Sigmoid colon (tissue), 7 donors: ENCODE results near the gene OSTC. TPM values are rescaled to one million over a fixed set of nuclear protein-coding genes. Genes with fewer than 3 reads are reported as not detected.

Source experiments
- DNase-seq: peaks from one replicate; pipeline ENCODE4 v3.0.0-alpha.2; 2019
- H3K27ac ChIP-seq, 4 donors: fragments of 200-600 bp; sonication (generic); one replicate each; pipeline ENCODE4 v1.5.1; 2016 to 2019; ENCODE audit warnings: mild to moderate bottlenecking in 1 of 4
- H3K27me3 ChIP-seq, 3 donors: fragments of 200-600 bp; sonication (generic); one replicate each; pipeline ENCODE4 v1.5.1; 2019; ENCODE audit warnings: mild to moderate bottlenecking in 1 of 3
- H3K36me3 ChIP-seq, 4 donors: fragments of 200-600 bp; sonication (generic); one replicate each; pipeline ENCODE4 v1.5.1; 2016 to 2019
- H3K4me1 ChIP-seq, 4 donors: fragments of 200-600 bp; sonication (generic); one replicate each; pipeline ENCODE4 v1.5.1; 2017 to 2019
- H3K4me3 ChIP-seq, 4 donors: fragments of 200-600 bp; sonication (generic); one replicate each; pipeline ENCODE4 v1.5.1; 2017 to 2019; ENCODE audit warnings: mild to moderate bottlenecking in 2 of 4, moderate library complexity in 1 of 4
- H3K9me3 ChIP-seq, 4 donors: fragments of 200-600 bp in 3 of 4; sonication (generic) in 3 of 4; one replicate each; pipeline versions ENCODE4 v1.5.1 to v1.6.1; 2013 to 2019
- EP300 ChIP-seq, 4 donors: sonication (generic); formaldehyde crosslinking; IDR thresholded peaks; one replicate each; pipeline ENCODE4 v1.6.1; 2017; ENCODE audit warnings: antibody characterized with exemption in 4 of 4
- POLR2A ChIP-seq, 2 donors: fragments of 450-650 bp; IDR thresholded peaks; one replicate each; pipeline ENCODE4 v1.6.1; 2016; ENCODE audit warnings: antibody characterized with exemption in 2 of 2, mild to moderate bottlenecking in 2 of 2, moderate library complexity in 2 of 2
- POLR2AphosphoS5 ChIP-seq, 4 donors: sonication (generic); formaldehyde crosslinking; IDR thresholded peaks; one replicate each; pipeline ENCODE4 v1.6.1; 2017; ENCODE audit warnings: antibody characterized with exemption in 4 of 4
- WGBS, 2 donors: extraction: QIAGEN DNeasy Blood & Tissue Kit; methylation state at CpG; one replicate each; pipeline ENCODE4 v1.1.7; 2013; 5-methylcytosine and 5-hydroxymethylcytosine counted together
- intact Hi-C: fragments of 100-400 bp; cut with DNase I; formaldehyde crosslinking; loops from one replicate; pipeline ENCODE4 v1.15.1; 2023
- polyA plus RNA-seq, 3 donors: library from polyadenylated mRNA; stranded (reverse); fragments of 200-250 nt; gene quantifications; one replicate each; pipeline ENCODE4 v1.2.3, GENCODE V29; 2013
- total RNA-seq, 4 donors: library from RNA; depleted of rRNA; stranded (reverse); fragments of >200 nt; gene quantifications; one replicate each; pipeline ENCODE4 v1.1.0, GENCODE V29; 2016
- TF ChIP-seq, protein P1 (sequence below), 4 experiments: fragments of 450-650 bp in 3 of 4; fragments of 200-600 bp in 1 of 4; IDR thresholded peaks; one replicate each; pipeline ENCODE4 v1.5.1; 2016 to 2019; ENCODE audit warnings: antibody characterized with exemption in 4 of 4, mild to moderate bottlenecking in 3 of 4, moderate library complexity in 2 of 4
- donor health status: healthy with polysubstance abuse.
- donor health status: Bipolar disorder and iron deficiency.
- donor health status: healthy.

Gene OSTC
- total and polyA plus RNA-seq, 7 donors: 52.6 to 142 (median 79.8) TPM

DNA sequence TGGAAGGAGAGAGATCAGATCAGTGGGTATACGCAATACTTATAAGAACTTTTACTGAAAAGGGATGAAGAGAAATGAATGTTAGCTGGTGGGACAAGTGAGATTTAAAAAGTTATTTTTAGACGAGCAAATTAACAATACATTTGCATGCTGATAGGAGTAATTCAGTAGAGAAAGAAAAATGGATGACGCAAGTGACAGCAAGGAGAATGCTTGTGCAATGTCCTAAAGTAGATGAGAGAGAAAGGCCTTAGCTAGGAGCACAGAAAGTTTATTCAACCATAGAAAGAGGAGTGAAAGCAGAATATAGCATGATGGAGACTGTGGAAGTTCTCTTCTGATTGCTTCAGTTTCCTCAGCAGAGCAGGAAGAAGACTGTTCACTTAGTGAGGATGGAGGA lies 45.8 kb downstream of the OSTC start:
- H3K4me3 ChIP-seq: no peak overlapping the region
- TF ChIP-seq, protein P1, sequence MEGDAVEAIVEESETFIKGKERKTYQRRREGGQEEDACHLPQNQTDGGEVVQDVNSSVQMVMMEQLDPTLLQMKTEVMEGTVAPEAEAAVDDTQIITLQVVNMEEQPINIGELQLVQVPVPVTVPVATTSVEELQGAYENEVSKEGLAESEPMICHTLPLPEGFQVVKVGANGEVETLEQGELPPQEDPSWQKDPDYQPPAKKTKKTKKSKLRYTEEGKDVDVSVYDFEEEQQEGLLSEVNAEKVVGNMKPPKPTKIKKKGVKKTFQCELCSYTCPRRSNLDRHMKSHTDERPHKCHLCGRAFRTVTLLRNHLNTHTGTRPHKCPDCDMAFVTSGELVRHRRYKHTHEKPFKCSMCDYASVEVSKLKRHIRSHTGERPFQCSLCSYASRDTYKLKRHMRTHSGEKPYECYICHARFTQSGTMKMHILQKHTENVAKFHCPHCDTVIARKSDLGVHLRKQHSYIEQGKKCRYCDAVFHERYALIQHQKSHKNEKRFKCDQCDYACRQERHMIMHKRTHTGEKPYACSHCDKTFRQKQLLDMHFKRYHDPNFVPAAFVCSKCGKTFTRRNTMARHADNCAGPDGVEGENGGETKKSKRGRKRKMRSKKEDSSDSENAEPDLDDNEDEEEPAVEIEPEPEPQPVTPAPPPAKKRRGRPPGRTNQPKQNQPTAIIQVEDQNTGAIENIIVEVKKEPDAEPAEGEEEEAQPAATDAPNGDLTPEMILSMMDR (IDR thresholded peaks at IDR 0.05): no peak
- TF ChIP-seq POLR2A (IDR thresholded peaks at IDR 0.05): no peak
- no peak for TF ChIP-seq EP300 (IDR thresholded peaks at IDR 0.05)
- TF ChIP-seq POLR2AphosphoS5 (IDR thresholded peaks at IDR 0.05): no peak
- no peak overlapping the region for H3K27ac ChIP-seq
- no peaks in the 10 kb centered on the region for H3K36me3 ChIP-seq
- WGBS, 2 donors: 92 to 95% methylated on average over 3 of the region's 3 CpGs
- no peaks in the 10 kb centered on the region for H3K9me3 ChIP-seq
- H3K27me3 ChIP-seq: no peaks in the 10 kb centered on the region
- H3K4me1 ChIP-seq: peaks cover 0 to 8% (median 0%) of the 10 kb centered on the region in 4 donors
- DNase-seq: no peak
- intact Hi-C loops: no loop called here

DNA sequence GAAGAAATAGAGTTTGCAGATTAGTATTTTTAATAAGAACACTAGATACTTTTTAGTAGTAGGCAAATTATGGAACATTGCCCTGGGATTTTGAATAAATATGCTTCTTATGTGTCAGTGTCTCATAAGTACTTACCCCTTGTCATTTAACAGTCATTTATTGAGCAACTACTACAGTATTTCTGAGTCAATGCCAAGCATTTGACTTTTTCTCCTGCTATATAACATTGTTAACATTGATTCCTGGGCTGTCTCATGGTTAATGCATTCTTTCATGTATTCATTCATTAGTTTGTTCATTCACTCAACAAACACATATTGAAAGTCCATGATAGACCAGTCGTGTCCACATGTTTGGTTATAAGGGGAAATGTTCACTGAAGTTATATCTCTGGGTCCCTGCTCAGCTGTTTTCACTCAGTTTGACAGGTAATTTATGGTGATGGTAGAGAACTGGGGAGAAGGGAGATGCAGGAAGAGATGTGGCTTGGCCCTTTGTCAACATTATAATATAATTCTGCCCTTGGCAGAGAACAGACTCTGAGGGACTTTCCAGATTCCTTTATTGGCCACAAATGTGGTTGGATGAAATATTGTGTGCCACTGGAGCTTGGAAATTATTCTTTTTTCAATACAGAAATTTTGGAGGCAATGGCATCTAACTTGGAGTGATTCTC lies 49.8 kb downstream of the OSTC start:
- H3K27ac ChIP-seq: no peak overlapping the region
- no peaks in the 10 kb centered on the region for H3K9me3 ChIP-seq
- no peak for TF ChIP-seq POLR2AphosphoS5 (IDR thresholded peaks at IDR 0.05)
- TF ChIP-seq, protein P1 (IDR thresholded peaks at IDR 0.05): no peak
- TF ChIP-seq POLR2A (IDR thresholded peaks at IDR 0.05): no peak
- TF ChIP-seq EP300 (IDR thresholded peaks at IDR 0.05): no peak
- intact Hi-C loops: no loop called here
- H3K4me3 ChIP-seq: no peak overlapping the region
- DNase-seq: no peak
- WGBS, 2 donors: 33 to 40% methylated on average over 1 of the region's 1 CpG
- no peaks in the 10 kb centered on the region for H3K27me3 ChIP-seq
- peaks cover 0 to 8% (median 0%) of the 10 kb centered on the region in 4 donors for H3K4me1 ChIP-seq
- H3K36me3 ChIP-seq: no peaks in the 10 kb centered on the region

DNA sequence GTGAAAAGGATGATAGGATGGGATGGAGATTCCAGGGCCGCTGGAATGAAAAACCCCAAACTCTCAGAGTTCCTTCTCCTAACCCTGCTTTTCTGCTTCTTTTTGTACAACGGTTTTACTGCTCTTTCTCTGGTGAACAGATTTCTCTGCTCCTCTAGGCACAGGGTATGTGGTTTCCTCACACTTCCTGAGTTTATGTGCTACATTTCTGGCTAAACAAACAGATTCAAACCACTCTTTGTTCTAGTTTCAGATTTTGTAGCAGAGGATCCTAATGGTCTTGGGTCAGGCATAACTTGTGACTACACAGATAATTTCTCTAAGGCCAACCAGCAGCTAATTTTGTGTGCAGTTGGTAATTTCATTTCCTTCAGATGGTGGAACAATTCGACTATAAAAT lies 52.6 kb downstream of the OSTC start:
- no peak for DNase-seq
- intact Hi-C loops: no loop called here
- TF ChIP-seq POLR2AphosphoS5 (IDR thresholded peaks at IDR 0.05): no peak
- TF ChIP-seq, protein P1 (IDR thresholded peaks at IDR 0.05): no peak
- no peak for TF ChIP-seq EP300 (IDR thresholded peaks at IDR 0.05)
- no peak for TF ChIP-seq POLR2A (IDR thresholded peaks at IDR 0.05)
- 35 to 47% methylated on average over 3 of the region's 3 CpGs for WGBS, 2 donors
- Histone ChIP-seq H3K27me3 (no peaks in the 10 kb centered on the region), H3K9me3 (no peaks in the 10 kb centered on the region), H3K27ac (no peak overlapping the region), H3K36me3 (no peaks in the 10 kb centered on the region), H3K4me1 (peaks cover 0 to 8% (median 0%) of the 10 kb centered on the region in 4 donors), H3K4me3 (no peak overlapping the region)

DNA sequence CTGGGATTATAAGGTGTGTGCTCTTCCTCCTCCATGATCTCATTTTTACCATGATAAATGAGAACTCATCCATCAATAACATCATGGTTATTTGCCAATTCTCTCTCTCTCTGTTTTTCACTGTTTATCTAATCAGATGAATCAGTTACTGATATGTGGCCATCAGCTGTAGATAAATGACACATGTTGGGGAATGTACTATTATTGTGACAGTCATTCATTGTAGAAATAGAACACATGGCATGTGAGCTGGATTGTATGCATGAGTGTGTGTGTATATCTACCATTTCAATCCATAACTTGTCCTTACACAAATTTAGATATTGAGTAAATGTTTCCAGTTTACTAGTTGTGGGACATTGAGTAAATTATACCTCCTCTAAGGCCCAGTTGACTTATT lies 53.0 kb downstream of the OSTC start:
- DNase-seq: no peak
- no peak for TF ChIP-seq POLR2AphosphoS5 (IDR thresholded peaks at IDR 0.05)
- no peak for TF ChIP-seq POLR2A (IDR thresholded peaks at IDR 0.05)
- TF ChIP-seq EP300 (IDR thresholded peaks at IDR 0.05): no peak
- TF ChIP-seq, protein P1 (IDR thresholded peaks at IDR 0.05): no peak
- no peaks in the 10 kb centered on the region for H3K9me3 ChIP-seq
- H3K36me3 ChIP-seq: no peaks in the 10 kb centered on the region
- no peak overlapping the region for H3K4me3 ChIP-seq
- H3K27ac ChIP-seq: no peak overlapping the region
- intact Hi-C loops: no loop called here
- no peaks in the 10 kb centered on the region for H3K27me3 ChIP-seq
- H3K4me1 ChIP-seq: peaks cover 0 to 8% (median 0%) of the 10 kb centered on the region in 4 donors

DNA sequence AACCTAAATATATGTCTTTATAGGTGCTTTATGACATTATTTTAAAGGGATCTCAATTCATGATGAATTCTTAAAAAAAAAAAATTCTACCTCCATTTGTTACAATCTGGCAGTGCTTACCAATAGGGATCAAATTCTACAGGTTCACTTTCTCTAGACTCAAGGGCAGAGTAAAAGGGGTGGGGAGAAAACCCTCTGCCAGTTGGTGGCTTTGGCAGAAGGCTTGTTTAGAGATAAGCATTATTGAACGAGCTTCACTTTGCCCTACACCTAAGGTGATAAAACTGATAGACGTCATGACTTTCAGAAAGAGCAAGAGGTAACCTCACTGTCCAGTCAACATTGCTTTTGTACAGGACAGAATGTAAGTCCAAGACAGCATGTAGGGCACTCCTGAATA lies 53.6 kb downstream of the OSTC start:
- no peak for TF ChIP-seq POLR2A (IDR thresholded peaks at IDR 0.05)
- no peak for TF ChIP-seq EP300 (IDR thresholded peaks at IDR 0.05)
- TF ChIP-seq, protein P1 (IDR thresholded peaks at IDR 0.05): no peak
- TF ChIP-seq POLR2AphosphoS5 (IDR thresholded peaks at IDR 0.05): no peak
- 26 to 74% methylated on average over 2 of the region's 2 CpGs for WGBS, 2 donors
- intact Hi-C loops: no loop called here
- peaks cover 0 to 8% (median 0%) of the 10 kb centered on the region in 4 donors for H3K4me1 ChIP-seq
- H3K36me3 ChIP-seq: no peaks in the 10 kb centered on the region
- H3K27me3 ChIP-seq: no peaks in the 10 kb centered on the region
- no peak overlapping the region for H3K27ac ChIP-seq
- no peaks in the 10 kb centered on the region for H3K9me3 ChIP-seq
- no peak overlapping the region for H3K4me3 ChIP-seq
- DNase-seq: no peak
